HT-29 (cell line): Measurements from ENCODE around the gene CD7. TPM values are rescaled to one million over a fixed set of nuclear protein-coding genes. Genes with fewer than 3 reads are reported as not detected.

Experiments
- DNase-seq: peaks from one replicate; pipeline ENCODE4 v3.0.0-alpha.2; 2015; ENCODE audit warnings: low spot score
- total RNA-seq: library from RNA; depleted of rRNA; stranded (reverse); fragments of >200 nt; shearing (Covaris generic); gene quantifications from 2 replicates; pipeline ENCODE4 v1.2.3, GENCODE V29; 2014

The CD7 gene
- total RNA-seq, 1 experiment from 2014 or later: not detected

DNA sequence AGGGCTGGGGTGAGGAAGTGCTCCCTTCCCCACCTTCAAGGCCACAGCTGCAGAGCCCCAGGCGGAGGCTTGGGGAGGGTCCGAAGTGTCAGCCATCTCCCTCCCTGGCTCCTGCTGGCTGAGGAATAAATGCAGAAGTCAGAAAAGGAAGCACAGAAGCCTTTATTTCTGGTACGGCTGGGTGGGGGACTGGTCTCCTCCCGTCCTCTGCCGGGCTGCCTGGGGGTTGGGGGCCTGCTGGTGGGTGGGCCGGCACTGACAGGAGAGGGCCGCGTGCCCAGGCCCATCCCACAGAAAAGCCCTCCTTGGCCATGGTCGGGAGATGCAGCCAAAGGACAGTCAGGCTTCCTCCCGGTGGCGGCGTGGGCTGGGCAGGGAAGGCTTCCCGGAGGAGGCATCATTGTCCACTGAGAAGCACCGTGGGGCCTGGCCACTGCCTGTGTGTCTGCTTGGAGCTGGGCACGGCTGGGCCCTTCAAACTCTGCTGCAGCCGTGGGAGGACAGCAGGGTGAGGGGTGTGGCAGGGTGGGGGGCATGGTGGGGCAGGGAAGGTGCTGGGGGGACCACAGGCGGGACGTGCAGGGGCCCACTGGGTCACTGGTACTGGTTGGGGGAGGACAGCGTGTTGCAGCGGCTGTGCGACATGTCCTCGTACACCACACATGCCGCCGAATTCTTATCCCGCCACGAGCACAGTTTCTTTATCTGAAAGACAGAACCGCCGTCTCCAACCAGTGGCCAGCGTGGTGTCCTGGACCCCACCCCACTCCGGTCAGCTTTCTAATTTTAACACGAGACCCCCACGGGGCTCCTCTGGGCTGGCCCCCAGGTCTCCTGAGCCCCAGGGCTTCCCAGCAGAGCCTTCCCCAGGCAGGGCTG is 2.4 kb downstream of the CD7 start:
- DNase-seq: no peak

DNA sequence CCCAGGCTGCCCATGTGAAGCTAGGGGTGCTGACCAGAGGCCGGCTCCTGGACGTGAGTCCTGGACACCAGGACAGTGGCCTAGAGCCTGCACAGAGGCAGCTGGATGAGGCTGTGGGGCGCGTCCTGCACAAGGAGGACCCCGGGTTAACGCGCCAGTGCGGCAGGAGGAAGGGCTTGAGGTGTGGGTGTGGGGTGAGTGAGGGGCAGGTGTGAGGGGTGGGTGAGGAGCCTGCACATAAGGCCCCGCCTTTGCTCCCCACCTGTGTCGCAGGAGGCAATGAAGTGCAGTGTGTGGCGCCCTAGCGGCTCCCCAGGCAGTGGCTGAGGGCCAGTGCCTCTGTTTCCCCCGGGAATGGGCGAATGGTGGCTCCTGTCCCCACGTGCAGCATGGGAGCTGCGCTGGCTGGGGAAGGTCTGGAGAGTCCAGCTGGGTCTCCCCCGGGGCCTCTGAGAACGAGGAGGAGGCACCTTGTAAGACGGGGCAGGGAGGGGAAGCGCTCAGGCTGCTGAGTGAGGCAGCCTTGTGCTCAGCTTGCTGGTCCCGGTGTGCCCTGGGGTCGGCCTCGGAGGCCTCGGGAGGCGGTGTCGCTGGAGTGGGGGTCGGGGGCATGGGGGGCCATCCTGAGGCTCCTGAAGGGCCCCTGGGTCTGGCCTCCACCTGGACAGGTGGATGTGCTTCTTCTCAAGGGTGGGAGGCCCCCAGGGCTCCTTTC is 3.2 kb downstream of the CD7 start:
- DNase-seq: no peak

DNA sequence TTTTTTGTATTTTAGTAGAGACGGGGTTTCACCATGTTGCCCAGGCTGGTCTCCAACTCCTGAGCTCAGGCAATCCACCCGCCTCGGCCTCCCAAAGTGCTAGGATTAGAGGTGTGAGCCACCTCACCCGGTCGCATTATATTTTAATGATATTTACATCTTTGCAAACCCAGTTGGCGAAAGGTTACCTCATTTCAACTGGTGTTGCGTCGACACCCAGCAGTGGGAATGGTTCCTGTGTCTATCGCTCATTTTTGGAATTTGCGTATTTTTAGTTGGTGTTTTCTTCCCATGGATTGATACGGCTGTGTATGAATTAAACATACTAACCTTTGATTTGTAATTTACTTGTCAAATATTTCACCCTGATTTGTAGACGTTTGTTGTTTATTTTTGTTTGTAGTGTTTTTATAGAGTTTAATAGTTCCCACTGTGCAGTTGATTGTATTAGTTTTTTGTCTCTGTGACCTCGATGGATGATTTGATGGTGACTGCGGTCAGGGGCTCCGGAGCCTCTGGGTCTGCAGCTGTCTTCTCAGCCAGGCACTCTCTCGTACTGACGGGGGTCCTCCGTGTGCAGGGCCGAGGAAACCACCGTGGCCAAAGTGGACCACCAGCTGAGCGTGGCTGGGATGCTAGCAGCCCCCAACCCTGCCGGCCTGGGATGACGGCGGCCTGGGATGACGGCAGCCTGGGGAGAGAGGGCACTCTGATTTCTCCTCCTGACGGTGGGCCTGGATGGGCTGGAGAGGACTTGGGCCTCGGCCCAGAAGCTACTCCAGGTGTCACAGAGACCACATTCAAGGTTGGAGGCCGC is 4.0 kb downstream of the CD7 start:
- no peak for DNase-seq

DNA sequence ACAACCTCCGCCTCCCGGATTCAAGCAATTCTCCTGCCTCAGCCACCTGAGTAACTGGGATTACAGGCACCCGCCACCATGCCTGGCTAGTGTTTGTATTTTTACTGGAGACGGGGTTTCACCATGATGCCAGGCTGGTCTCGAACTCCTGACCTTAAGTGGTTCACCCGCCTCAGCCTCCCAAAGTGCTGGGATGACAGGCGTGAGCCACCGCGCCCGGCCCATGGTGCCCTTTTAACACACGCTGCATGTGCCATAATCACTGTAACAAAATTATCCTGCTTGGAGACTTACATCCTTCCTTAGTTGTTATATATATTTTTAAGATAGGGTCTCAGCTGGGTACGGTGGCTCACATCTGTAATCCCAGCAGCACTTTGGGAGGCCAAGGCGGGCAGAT is 5.4 kb downstream of the CD7 start:
- no peak for DNase-seq

DNA sequence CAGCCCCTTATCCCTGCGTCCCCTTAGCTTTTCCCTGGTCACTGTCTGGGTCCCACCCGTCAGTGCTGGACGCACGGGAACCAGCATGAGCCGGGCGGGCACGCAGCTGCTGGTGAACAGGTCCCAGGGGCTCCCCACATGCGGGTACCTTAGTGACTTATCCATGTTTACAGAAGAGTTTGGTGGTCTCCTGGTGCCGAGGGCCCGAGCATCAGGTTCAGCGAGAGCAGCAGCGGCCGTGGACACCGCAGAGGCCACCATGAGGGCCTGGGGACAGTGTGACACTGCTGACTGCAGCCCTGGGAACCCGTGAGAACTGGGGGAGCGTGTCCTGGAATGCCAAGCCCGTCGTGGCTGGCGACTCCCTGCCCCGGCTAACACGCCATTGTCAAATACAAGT is 6.5 kb downstream of the CD7 start:
- DNase-seq: no peak

DNA sequence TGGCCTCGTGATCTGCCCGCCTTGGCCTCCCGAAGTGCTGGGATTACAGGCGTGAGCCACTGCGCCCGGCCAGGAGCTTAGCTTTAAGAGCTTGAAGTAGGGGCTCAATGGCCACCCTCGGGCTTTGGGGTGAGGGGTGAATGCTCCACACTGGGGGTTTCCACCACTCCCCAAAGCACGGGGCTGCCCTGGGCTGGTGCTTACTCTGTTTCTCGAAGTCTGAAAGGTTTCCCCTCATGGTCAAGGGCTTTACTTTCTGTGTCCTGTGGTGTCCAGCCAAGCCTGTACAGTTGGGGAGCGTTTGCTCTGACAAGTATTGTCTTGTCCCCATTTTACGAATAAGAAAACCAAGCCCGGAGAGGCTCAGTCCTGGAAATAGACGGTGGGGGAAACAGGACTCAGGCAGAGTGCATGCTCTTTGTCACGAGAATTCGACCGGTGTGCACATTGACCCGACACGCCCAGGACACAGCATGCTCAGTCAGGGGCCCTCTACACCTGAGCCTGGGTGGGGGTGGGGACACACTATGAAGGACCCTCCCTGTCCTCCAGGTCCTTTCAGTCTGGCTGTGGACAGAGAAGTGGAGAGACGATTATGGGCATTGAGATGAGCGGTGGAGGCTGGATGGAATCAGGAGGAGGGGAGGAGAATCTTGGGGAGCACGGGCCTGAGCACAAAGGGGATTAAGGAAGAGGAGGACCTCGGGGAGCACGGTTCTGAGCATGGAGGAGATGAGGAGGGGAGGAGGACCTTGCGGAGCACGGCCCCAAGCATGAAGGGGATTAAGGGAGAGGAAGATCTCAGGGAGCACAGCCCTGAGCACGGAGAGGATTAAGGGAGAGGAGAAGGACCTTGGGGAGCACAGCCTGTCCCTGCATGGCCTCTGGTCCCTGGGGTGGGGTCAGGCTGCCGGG is 7.5 kb downstream of the CD7 start:
- DNase-seq: no peak

DNA sequence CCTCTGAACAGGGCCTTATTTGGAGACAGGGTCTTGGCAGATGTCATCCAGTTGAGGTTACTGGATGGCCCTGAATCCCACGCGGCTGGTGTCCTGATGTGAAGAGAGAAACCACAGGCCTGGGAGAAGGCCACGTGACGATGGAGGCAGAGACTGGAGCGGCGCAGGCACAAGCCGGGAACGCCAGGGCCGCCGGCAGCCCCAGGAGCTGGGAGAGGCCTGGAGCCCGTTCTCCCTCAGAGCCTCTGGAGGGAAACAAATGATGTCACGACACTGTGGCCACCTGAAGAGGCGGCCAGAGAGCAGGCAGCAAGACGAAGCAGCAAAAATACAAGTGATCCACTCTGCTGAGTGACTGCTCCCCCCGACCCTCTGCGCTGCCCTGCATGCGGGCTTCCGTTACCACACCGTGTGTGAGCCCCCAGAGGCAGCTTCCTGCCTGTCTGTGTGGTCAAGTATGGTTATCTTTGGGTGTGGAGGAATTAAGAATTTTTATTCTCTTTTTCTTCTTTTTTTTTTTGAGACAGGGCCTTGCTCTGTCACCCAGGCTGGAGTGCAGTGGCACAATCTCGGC is 11.6 kb downstream of the CD7 start:
- no peak for DNase-seq

DNA sequence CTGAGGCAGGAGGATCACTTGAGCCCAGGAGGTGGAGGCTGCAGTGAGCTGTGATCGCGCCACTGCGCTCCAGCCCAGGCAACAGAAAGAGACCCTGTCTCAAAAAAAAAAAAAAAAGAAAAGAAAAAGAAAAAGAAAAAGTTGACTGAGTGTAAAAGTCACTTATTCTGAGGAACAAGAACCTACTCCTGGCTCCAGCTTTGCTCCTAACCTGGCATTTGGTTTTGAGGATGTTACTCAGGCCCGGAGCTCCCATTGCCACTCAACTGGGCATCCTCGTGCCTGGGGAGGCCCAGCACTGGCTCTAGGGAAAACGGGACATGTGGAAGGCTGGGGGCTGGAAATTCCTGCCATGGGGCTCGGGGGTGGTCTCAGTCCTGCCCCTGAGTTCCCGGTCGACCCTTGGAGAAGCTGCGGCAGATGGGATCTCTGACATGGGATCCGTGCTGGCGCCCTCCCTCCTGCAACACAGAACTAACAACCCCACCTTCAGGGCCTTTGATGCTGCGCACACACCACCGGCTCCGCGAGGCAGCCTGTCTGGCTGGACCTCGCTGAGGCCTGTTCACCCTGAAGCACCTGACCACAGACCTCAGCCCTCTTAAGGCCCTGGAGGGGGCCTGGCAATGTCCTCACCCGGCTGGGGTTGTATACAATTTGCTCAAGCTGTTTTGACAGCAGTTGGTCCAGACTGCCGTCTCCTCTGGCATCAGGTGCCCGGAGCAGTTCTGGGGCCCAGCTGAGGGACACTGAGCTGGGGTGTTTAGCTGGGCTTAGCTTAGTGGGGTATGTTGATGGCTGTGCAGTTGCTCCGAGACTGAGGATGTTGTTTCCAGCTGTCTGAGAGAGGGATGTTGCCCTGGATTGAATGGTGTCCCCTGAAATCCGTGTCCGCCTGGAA is 12.3 kb downstream of the CD7 start:
- DNase-seq: no peak

DNA sequence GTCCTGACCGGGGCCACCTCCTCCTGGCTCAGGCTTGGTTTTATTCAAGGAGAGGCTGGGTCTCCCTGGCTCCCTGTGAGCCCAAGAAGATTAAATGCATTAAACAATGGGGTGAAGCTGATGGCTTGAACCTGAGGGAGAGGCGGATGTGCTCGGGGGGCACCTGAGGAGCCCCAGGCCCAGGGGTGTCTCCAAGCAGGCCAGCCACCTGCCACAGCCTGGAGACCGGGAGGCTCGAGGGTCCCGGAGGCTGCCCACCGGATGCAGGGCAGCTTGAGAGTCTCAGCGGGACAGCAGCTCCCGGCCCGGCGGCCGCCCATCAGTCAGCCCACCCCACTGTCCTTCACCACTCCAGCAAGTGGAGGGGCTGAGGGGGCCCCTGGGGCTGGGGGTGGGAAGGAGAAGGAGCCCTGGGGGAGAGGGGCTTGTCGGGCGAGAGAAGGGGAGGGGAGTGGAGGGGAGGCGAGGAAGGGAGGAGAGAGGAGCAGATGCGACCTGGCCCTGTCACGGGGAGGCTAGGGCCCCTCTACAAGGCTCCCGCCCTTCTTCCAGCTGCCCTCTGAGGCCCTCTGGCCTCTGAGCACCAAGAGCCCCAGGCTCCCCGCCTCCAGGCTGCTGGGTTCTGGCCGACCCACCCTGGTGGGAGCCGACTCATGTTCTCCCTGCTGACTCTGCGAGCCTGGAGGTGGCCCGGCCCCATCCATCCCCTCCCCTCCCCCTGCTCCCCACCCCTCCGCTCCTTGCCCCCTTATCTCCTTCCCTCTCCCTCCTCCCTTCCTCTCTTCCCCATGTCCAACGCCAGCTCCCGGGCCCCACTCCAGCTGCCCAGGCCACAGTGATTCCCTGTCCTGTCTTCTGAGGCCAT is 13.2 kb downstream of the CD7 start:
- DNase-seq: no peak

DNA sequence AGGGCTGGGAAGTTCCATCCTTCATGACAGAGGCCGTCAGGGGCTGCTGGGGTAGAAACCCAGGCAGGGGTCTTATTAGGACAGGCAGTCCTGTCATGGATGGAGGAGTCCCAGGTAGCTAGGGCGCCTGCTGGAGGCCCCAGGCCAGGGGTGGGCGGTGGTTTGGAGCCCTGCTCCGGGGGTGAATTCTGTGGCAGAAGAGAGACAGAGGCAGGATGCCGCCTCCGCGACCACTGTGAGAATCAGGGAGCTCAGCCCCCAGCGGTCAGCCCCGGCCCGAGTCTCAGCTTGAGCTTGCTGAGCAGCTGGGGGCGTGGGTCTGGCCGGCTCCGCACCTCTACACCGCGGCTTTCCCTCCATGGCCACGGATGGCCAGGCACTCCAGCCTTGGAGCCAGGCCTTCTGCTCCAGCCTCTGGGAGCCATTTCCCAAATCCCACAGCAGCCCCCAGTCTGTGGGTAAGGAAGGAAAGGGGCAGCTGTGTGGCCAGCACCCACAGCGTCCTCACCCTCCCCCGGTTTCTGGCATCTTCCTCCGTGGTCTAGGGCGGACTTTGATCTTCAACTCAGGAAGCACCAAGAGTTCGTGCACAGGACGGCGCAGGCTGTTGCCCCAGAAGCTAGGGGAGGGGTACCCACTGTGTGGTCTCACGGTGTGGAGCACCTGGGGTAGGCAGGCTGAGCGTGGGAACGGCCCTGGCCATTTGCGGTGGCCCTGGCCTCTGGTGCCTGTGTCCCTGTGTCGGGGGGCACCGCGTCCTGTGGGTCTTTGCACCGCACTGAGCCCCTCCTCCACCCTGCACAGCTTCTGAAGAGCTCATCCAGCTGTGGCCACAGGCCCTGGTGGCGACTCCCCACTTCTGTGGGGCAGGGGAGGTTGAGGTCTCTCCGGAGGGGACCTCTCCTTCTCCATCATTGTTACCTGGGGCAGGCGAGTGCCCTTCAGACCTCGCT is 14.1 kb downstream of the CD7 start:
- no peak for DNase-seq

DNA sequence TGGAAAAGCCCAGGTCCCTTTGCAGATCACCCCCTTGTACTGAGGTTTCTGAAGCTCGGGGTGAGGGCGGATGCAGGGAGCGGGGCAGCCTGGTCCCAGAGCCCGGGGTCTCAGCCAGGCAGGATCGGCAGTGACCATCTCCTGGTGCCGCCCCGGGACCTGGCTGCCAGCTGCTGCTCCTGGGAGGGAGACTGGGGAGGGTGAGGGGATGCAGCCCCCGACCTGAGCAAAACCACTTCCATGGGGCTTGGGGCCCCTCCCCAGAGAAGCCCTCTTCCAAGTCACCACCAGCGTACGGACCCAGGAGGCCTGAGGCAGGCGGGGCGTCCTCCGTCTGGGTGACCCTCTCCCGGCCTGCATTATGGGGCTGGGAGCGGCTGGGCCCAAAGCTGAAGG is 14.8 kb downstream of the CD7 start:
- no peak for DNase-seq

DNA sequence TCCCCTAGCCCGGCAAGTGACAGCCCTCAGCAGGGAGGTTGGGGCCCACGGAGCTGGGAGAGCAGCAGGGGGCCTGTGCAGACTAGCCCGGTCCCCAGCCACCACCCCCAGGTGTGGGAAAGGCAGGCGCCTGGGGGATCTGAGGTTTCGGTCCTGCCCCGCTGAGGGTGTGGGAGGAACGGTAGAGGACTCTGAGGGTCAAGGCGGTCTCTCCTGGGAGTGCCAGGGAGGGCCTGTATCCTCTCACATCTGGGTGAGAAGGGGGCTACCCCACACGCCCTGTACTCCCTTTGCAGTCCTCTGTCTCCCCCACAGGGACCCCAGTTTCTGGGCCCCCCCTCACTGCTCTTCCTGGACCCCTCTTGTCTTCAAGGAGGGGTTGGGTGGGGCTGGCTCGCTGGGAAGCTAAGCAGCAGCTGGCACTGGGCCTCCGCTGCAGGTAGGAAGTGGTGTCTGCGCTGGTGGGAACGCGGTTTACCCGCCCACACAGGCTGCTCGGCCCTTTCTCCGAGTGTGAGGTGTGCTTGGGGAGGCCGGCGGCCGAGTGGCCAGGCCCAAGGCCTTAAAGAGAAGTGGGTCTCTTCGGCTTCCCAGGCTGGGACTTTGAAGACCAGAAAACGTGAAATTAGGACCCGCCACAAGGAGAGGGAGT is 15.4 kb downstream of the CD7 start:
- DNase-seq: no peak

DNA sequence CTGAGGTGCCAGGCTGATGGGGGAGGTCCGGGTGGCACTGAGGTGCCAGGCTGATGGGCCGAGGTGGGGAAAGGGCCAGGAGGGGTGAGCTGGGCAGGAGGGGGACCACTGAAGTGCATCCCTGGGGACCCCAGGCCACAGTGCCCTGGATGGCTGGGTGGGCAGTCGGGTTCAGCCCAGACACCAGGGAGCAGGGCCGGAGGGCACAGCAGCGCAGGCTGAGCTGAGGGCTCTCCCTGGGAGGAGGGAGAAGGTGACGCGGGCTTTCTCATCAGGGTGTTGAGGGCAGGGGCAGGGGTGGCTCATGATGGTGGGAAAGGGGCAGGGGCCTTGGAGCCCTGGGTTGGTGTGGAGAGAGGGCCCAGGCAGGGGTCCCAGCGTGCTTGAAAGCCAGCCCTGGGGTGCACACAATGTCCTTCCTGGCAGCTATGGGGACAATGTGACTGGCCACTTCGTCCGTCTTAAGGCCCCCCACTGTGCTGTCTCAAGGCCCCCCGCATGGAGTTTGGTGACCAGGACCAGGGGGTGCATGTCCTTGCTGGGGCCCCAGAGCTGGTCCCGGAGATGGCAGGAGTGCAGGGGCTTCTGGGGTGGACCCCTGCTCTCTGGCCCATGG is 16.0 kb downstream of the CD7 start:
- DNase-seq: no peak

DNA sequence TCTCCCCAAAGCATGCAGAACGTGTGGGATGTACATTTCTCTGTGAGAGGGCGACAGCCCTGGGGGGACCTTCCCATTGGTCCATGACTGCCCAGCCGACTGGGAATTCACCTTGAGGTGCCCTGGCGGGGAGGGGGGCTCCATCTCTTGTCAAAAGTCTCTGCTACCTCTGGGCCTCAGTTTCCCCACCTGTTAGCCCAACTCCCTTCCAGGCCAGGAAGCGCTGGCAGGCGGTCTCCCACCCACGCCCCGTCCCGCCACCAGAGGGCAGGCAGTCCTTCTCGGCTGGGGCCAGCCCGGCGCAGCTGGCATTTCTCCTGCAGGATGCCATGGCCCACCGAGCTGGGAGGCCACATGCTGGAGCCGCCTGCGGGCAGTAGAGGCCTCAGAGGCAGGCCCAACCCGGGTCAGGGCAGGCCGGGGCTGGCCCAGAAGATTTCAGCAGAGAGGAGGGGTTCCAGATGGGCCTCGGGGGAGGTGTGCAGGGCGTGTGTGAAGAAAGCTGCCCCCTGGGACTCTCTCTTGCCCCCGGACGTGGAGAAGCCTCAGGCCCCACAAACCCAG is 16.6 kb downstream of the CD7 start:
- peak; percentile 64 for DNase-seq

DNA sequence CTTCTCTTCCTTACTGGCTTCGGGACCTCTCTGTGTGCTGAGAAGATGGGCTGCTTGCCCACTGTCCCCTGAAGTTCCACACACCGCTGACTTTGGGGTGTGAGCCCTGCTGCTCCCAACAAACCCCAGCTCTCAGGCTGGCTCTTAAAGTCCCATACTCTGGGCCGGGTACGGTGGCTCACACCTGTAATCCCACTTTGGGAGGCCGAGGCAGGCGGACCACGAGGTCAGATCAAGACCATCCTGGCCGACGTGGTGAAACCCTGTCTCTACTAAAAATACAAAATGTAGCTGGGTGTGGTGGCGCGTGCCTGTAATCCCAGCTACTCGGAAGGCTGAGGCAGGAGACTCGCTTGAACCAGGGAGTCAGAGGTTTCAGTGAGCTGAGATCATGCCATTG is 17.2 kb downstream of the CD7 start:
- DNase-seq: no peak

DNA sequence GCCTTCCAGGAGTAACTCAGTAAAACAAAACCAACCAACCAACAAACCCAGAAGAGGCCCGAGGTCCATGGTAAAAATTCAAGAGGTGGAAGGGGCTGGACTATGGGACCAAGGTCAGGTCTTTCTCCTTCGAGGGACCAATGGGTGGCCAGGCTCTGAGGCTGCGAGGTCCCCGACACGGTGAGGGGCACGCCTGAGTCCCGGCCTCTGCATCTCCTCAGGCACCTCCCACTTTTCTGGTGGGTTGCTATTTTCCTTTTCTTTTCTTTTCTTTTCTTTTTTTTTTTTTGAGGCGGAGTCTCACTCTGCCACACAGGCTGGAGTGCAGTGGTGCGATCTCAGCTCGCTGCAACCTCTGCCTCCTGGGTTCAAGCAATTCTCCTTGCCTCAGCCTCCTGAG is 18.0 kb downstream of the CD7 start:
- DNase-seq: no peak
